CD14-positive monocyte (primary cell): ENCODE results near the gene ADSS1. TPM values are rescaled to one million over a fixed set of nuclear protein-coding genes. Genes with fewer than 3 reads are reported as not detected.
A peak's percentile ranks its signal among the peaks of the same experiment; 100 is the strongest.

Experiments
- DNase-seq, 3 donors: peaks; one replicate each; pipeline ENCODE4 v3.0.0-alpha.2; 2011 to 2022
- H2AFZ ChIP-seq: 2 replicates; pipeline ENCODE4 v1.6.0; 2012; ENCODE audit warnings: mild to moderate bottlenecking, low read depth, low read length, inconsistent platforms; ENCODE audit not compliant: insufficient read depth, poor library complexity, severe bottlenecking
- H3K27ac ChIP-seq, 2 donors: 1 replicate in 1 of 2; 2 replicates in 1 of 2; pipeline ENCODE4 v1.5.1; 2012 to 2013; ENCODE audit warnings: low read length in 2 of 2, control low read depth in 1 of 2, inconsistent platforms in 1 of 2, low read depth in 1 of 2, mild to moderate bottlenecking in 1 of 2
- H3K27me3 ChIP-seq, 2 donors: one replicate each; pipeline versions ENCODE4 v1.6.0 to v1.6.1; 2011 to 2013; ENCODE audit warnings: low read length in 2 of 2; ENCODE audit not compliant: control insufficient read depth in 2 of 2, insufficient read depth in 2 of 2
- H3K36me3 ChIP-seq, 2 donors: replicated peaks in 1 of 2; 1 replicate in 1 of 2; 2 replicates in 1 of 2; pipeline versions ENCODE4 v1.5.1 to v1.6.1; 2012 to 2013; ENCODE audit warnings: low read length in 2 of 2, control low read depth in 1 of 2, inconsistent platforms in 1 of 2, mild to moderate bottlenecking in 1 of 2; ENCODE audit not compliant: insufficient read depth in 2 of 2, control insufficient read depth in 1 of 2
- H3K4me1 ChIP-seq, 2 donors: 1 replicate in 1 of 2; 2 replicates in 1 of 2; pipeline versions ENCODE4 v1.5.1 to v1.6.1; 2012 to 2013; ENCODE audit warnings: low read length in 2 of 2, control low read depth in 1 of 2, inconsistent platforms in 1 of 2, mild to moderate bottlenecking in 1 of 2, moderate library complexity in 1 of 2; ENCODE audit not compliant: insufficient read depth in 2 of 2, control insufficient read depth in 1 of 2
- H3K4me2 ChIP-seq: replicated peaks from 2 replicates; pipeline ENCODE3; 2012; ENCODE audit warnings: low read length, moderate library complexity, mild to moderate bottlenecking; ENCODE audit not compliant: poor library complexity, severe bottlenecking; ENCODE audit errors: extremely low read depth
- H3K4me3 ChIP-seq, 3 experiments: fragments of 200-600 bp in 1 of 3; sonication (generic) in 1 of 3; replicated peaks in 1 of 3; 1 replicate in 2 of 3; 2 replicates in 1 of 3; pipeline ENCODE4 v1.5.1; 2011 to 2013; ENCODE audit warnings: low read length in 3 of 3, mild to moderate bottlenecking in 3 of 3, control low read depth in 2 of 3, low read depth in 2 of 3, inconsistent platforms in 1 of 3, moderate library complexity in 1 of 3
- H3K79me2 ChIP-seq: 2 replicates; pipeline ENCODE4 v1.6.0; 2012; ENCODE audit warnings: mild to moderate bottlenecking, control low read depth, inconsistent platforms, low read length, moderate library complexity; ENCODE audit not compliant: insufficient read depth
- H3K9ac ChIP-seq: 2 replicates; pipeline ENCODE4 v1.6.0; 2017; ENCODE audit warnings: low read length, mild to moderate bottlenecking; ENCODE audit not compliant: insufficient read depth, poor library complexity, severe bottlenecking
- H3K9me3 ChIP-seq, 2 donors: replicated peaks in 1 of 2; 1 replicate in 1 of 2; 2 replicates in 1 of 2; pipeline versions ENCODE4 v1.5.1 to v1.6.1; 2012 to 2013; ENCODE audit warnings: low read length in 2 of 2, control low read depth in 1 of 2; ENCODE audit not compliant: control insufficient read depth in 1 of 2, insufficient read depth in 1 of 2
- H4K20me1 ChIP-seq: 2 replicates; pipeline ENCODE4 v1.6.0; 2012; ENCODE audit warnings: mild to moderate bottlenecking, low read length, control low read depth, moderate library complexity; ENCODE audit not compliant: insufficient read depth
- H3K27ac Mint-ChIP-seq, 7 donors: one replicate each; pipeline ENCODE4 v1.8.0; 2020; ENCODE audit warnings: mild to moderate bottlenecking in 7 of 7, mixed read lengths in 7 of 7, moderate library complexity in 6 of 7, inconsistent platforms in 2 of 7
- H3K27me3 Mint-ChIP-seq, 3 donors: one replicate each; pipeline ENCODE4 v1.8.0; 2021 to 2022; ENCODE audit warnings: low read depth in 3 of 3, mild to moderate bottlenecking in 3 of 3, mixed read lengths in 3 of 3, moderate library complexity in 3 of 3, inconsistent platforms in 1 of 3
- H3K36me3 Mint-ChIP-seq, 2 donors: one replicate each; pipeline ENCODE4 v1.8.0; 2020; ENCODE audit warnings: mixed read lengths in 2 of 2, inconsistent platforms in 1 of 2, mild to moderate bottlenecking in 1 of 2
- H3K4me1 Mint-ChIP-seq: one replicate; pipeline ENCODE4 v1.8.0; 2020; ENCODE audit warnings: mild to moderate bottlenecking, mixed read lengths
- H3K4me3 Mint-ChIP-seq, 2 donors: one replicate each; pipeline ENCODE4 v1.8.0; 2020; ENCODE audit warnings: mild to moderate bottlenecking in 2 of 2, mixed read lengths in 2 of 2, moderate library complexity in 1 of 2
- H3K9me3 Mint-ChIP-seq, 7 donors: one replicate each; pipeline ENCODE4 v1.8.0; 2020 to 2022; ENCODE audit warnings: mixed read lengths in 7 of 7, mild to moderate bottlenecking in 6 of 7, moderate library complexity in 6 of 7, inconsistent platforms in 2 of 7
- WGBS: methylation state at CpG from one replicate; pipeline ENCODE4 v1.1.5; 2013; ENCODE audit warnings: missing lambda C conversion rate; ENCODE audit not compliant: insufficient coverage; 5-methylcytosine and 5-hydroxymethylcytosine counted together
- intact Hi-C, 2 donors: fragments of 100-400 bp; cut with micrococcal nuclease; formaldehyde crosslinking; loops; one replicate each; pipeline versions ENCODE4 v1.15.0 to v1.15.1; 2023
- polyA plus RNA-seq, 3 donors: library from polyadenylated mRNA; depleted of rRNA in 1 of 3; unstranded in 2 of 3; stranded (reverse) in 1 of 3; fragments of 300-500 nt in 2 of 3; fragments of >200 nt in 1 of 3; fragmentation: Illumina TruSeq in 2 of 3; gene quantifications; 1 replicate in 2 of 3; 2 replicates in 1 of 3; pipeline ENCODE4 v1.2.3, GENCODE V29; 2012 to 2021
- TF ChIP-seq, protein P1 (sequence below): fragments of 200-600 bp; IDR thresholded peaks from one replicate; pipeline ENCODE4 v1.8.0; 2022; ENCODE audit warnings: antibody characterized with exemption, mild to moderate bottlenecking

ADSS1 gene
- polyA plus RNA-seq, 3 donors, result 0.61 to 3.7 (median 0.64) TPM

DNA sequence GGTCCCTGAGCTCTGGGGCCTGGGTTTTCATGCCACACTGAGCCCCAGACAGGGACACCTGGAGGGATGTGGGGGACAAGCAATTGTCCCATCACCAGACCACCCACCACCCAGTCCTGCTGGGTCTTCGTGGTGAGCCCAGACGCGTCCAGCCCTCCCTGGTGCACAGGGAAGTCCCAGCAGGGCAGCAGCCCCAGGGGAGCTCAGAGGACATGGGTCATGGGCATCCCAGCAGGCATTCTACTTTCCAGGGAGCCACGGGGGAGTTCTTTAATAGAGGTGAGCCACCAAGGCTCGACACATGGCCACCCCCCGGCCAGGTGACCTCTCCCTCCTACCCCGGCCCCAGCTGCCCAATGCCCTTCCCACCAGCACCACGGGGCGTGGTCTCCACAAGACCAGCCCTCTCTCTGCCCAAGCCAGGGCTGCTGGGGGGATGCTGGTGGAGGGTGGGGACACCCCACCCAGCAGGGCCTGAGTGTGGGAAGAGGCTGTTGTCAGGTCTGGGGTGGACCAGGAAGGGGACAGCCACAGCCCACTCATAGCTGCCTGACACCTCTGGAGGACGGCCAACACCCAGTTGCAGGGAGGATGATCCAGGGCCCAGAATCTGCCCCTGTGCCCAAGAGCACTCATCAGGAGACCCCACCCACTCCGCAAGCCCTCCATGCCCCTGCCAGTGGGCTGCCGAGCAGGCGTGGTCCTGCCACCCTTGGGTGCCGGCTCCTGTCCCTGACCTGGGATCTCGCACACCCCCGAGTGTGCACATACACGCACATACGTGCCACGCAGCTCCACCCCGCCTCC lies 57.4 kb downstream of the ADSS1 start:
- 94% methylated on average over 15 of the region's 20 CpGs for WGBS
- H2AFZ ChIP-seq, result no peak overlapping the region
- H3K79me2 ChIP-seq, result peaks cover 26% of the 10 kb centered on the region
- H3K36me3 ChIP-seq, result peaks cover 34 to 49% of the 10 kb centered on the region in 2 donors
- Mint-ChIP-seq H3K9me3 (peaks cover 0 to 2% (median 0%) of the 10 kb centered on the region in 7 donors), H3K36me3 (peaks cover 9 to 32% of the 10 kb centered on the region in 2 donors), H3K27ac (peak overlapping the region in 1 of 7 donors; percentile 23), H3K4me1 (peaks cover 7% of the 10 kb centered on the region), H3K4me3 (no peak overlapping the region), H3K27me3 (no peaks in the 10 kb centered on the region)
- H3K9ac ChIP-seq, result no peak overlapping the region
- H3K4me3 ChIP-seq, result no peak overlapping the region
- no peak overlapping the region for H3K4me2 ChIP-seq
- H3K9me3 ChIP-seq, result no peaks in the 10 kb centered on the region
- H4K20me1 ChIP-seq, result peaks cover 93% of the 10 kb centered on the region
- TF ChIP-seq, protein P1, sequence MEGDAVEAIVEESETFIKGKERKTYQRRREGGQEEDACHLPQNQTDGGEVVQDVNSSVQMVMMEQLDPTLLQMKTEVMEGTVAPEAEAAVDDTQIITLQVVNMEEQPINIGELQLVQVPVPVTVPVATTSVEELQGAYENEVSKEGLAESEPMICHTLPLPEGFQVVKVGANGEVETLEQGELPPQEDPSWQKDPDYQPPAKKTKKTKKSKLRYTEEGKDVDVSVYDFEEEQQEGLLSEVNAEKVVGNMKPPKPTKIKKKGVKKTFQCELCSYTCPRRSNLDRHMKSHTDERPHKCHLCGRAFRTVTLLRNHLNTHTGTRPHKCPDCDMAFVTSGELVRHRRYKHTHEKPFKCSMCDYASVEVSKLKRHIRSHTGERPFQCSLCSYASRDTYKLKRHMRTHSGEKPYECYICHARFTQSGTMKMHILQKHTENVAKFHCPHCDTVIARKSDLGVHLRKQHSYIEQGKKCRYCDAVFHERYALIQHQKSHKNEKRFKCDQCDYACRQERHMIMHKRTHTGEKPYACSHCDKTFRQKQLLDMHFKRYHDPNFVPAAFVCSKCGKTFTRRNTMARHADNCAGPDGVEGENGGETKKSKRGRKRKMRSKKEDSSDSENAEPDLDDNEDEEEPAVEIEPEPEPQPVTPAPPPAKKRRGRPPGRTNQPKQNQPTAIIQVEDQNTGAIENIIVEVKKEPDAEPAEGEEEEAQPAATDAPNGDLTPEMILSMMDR, result no peak
- H3K27me3 ChIP-seq, result no peaks in the 10 kb centered on the region
- no peak overlapping the region for H3K27ac ChIP-seq
- DNase-seq, result no peak
- intact Hi-C loops, result no loop called here
- H3K4me1 ChIP-seq, result peaks cover 6 to 10% of the 10 kb centered on the region in 2 donors

GRCh38 chr14:104782086-104782807 lies 58.2 kb downstream of the ADSS1 start:
- Histone ChIP-seq H4K20me1 (peaks cover 87% of the 10 kb centered on the region), H2AFZ (no peak overlapping the region), H3K9ac (no peak overlapping the region), H3K27ac (no peak overlapping the region), H3K9me3 (no peaks in the 10 kb centered on the region), H3K4me3 (no peak overlapping the region), H3K79me2 (peaks cover 30% of the 10 kb centered on the region), H3K36me3 (peaks cover 27 to 42% of the 10 kb centered on the region in 2 donors), H3K27me3 (no peaks in the 10 kb centered on the region), H3K4me2 (no peak overlapping the region), H3K4me1 (peaks cover 13 to 18% of the 10 kb centered on the region in 2 donors)
- H3K4me1 Mint-ChIP-seq, result peaks cover 14% of the 10 kb centered on the region
- no peaks in the 10 kb centered on the region for H3K9me3 Mint-ChIP-seq
- H3K36me3 Mint-ChIP-seq, result peaks cover 8 to 24% of the 10 kb centered on the region in 2 donors
- intact Hi-C loops, result no loop called here
- 97% methylated on average over 15 of the region's 28 CpGs for WGBS
- TF ChIP-seq, protein P1, result no peak
- H3K27ac Mint-ChIP-seq, result peak overlapping the region in 2 of 7 donors; percentile 58 to 71
- DNase-seq, result no peak
- H3K4me3 Mint-ChIP-seq, result no peak overlapping the region
- H3K27me3 Mint-ChIP-seq, result no peaks in the 10 kb centered on the region
